ENCODE data around the gene CCDC192. TPM values are rescaled to one million over a fixed set of nuclear protein-coding genes. Genes with fewer than 3 reads are reported as not detected.
A peak's percentile ranks its signal among the peaks of the same experiment; 100 is the strongest.

CCDC192 gene
- total and polyA plus RNA-seq, 8 donors: 0.81 to 1.6 (median 1.2) TPM; not detected in 2

GRCh38 chr5:127912411-127912810 lies 209.2 kb downstream of the CCDC192 start:
- no peaks in the 10 kb centered on the region for H3K9me3 ChIP-seq
- DNase-seq (no peak), ATAC-seq (no peak)
- no peak overlapping the region for H3K4me3 ChIP-seq
- intact Hi-C loops (cut with DNase I): no loop called here
- no peaks in the 10 kb centered on the region for H3K36me3 ChIP-seq
- H3K4me1 ChIP-seq: peaks cover 0 to 2% of the 10 kb centered on the region in 2 donors
- no peak overlapping the region for H3K27ac ChIP-seq
- TF ChIP-seq CTCF (IDR thresholded peaks at IDR 0.05): no peak
- H3K27me3 ChIP-seq: no peaks in the 10 kb centered on the region

DNA sequence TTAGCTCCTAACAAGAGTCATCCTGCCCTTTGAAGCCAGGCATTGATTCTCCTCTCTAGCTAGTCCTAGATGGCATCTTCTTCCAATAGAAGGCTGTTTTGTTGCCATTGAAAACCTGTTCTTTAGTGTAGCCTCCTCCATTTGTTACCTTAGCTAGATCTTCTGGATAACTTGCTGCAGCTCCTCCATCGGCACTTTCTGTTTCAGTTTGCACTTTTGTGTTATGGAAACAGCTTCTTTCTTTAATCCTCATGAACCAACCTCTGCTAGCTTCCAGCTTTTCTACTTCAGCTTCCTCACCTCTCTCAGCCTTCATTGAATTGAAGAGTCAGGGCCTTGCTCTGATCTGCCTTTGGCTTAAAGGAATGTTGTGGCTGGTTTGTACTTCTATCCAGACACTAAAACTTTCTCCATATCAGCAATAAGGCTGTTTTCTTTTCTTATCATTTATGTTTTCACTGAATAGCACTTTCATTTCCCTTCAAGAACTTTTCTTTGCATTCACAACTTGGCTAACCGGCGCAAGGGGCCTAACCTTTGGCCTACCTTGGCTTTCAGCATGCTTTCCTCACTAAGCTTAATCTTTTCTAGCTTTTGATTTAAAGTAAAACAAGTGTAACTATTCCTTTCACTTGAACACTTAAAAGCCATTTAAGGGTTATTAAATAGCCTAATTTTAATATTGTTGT lies 213.8 kb downstream of the CCDC192 start:
- peaks cover 0 to 2% of the 10 kb centered on the region in 2 donors for H3K4me1 ChIP-seq
- intact Hi-C loops (cut with DNase I): no loop called here
- no peak for TF ChIP-seq CTCF (IDR thresholded peaks at IDR 0.05)
- no peaks in the 10 kb centered on the region for H3K36me3 ChIP-seq
- no peaks in the 10 kb centered on the region for H3K9me3 ChIP-seq
- peak overlapping the region; percentile 14 to 42 for H3K27ac ChIP-seq
- DNase-seq (no peak), ATAC-seq (peak; percentile 42)
- H3K4me3 ChIP-seq: no peak overlapping the region
- H3K27me3 ChIP-seq: no peaks in the 10 kb centered on the region

- intact Hi-C loops (cut with DNase I): no loop called here
- H3K4me1 ChIP-seq: peaks cover 0 to 2% of the 10 kb centered on the region in 2 donors
- DNase-seq: peak in 1 of 4 donors; percentile 24
These were observed 216.0 kb downstream of the CCDC192 start for GRCh38 chr5:127919006-127919796.

GRCh38 chr5:127919818-127920217 lies 216.6 kb downstream of the CCDC192 start:
- Histone ChIP-seq H3K36me3 (no peaks in the 10 kb centered on the region), H3K4me3 (no peak overlapping the region), H3K4me1 (peaks cover 0 to 2% of the 10 kb centered on the region in 2 donors), H3K27ac (no peak overlapping the region), H3K9me3 (no peaks in the 10 kb centered on the region), H3K27me3 (no peaks in the 10 kb centered on the region)
- TF ChIP-seq CTCF (IDR thresholded peaks at IDR 0.05): no peak
- ATAC-seq (no peak), DNase-seq (no peak)
- intact Hi-C loops (cut with DNase I): no loop called here

More at GRCh38 chr5:127919006-127919796, 216.0 kb downstream of the CCDC192 start:
- no peaks in the 10 kb centered on the region for H3K36me3 ChIP-seq
- H3K9me3 ChIP-seq: no peaks in the 10 kb centered on the region
- no peak overlapping the region for H3K4me3 ChIP-seq
- no peaks in the 10 kb centered on the region for H3K27me3 ChIP-seq
- TF ChIP-seq CTCF (IDR thresholded peaks at IDR 0.05): no peak
- peak; percentile 54 for ATAC-seq
- H3K27ac ChIP-seq: no peak overlapping the region

DNA sequence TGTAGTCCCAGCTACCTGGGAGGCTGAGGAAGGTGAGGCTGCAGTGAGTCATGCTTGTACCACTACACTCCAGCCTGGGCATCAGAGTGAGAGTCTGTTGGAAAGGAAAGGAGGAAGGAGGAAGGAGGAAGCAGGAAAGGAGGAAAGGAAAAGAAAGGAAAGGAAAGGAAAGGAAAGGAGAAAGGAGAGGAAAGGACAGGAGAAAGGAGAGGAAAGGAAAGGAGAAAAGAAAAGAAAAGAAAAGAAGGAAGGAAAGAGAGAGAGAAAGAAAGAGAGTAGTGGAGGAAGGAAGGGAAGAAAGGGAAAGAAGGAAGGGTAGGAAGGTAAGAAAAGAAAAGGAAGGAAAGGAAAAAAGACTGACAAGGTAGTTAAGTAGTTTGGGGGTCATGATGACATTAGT lies 217.7 kb downstream of the CCDC192 start:
- no peak overlapping the region for H3K4me3 ChIP-seq
- peaks cover 0 to 8% of the 10 kb centered on the region in 2 donors for H3K4me1 ChIP-seq
- intact Hi-C loops (cut with DNase I): no loop called here
- no peaks in the 10 kb centered on the region for H3K36me3 ChIP-seq
- ATAC-seq (no peak), DNase-seq (no peak)
- TF ChIP-seq CTCF (IDR thresholded peaks at IDR 0.05): no peak
- H3K27ac ChIP-seq: no peak overlapping the region
- no peaks in the 10 kb centered on the region for H3K9me3 ChIP-seq
- H3K27me3 ChIP-seq: no peaks in the 10 kb centered on the region

Measured in left lung (tissue), 10 donors.